Heart left ventricle (tissue), 16 donors: ENCODE data around the gene MTG1. TPM values are rescaled to one million over a fixed set of nuclear protein-coding genes. Genes with fewer than 3 reads are reported as not detected.

ENCODE experiments used
- ATAC-seq, 4 donors: fragments of 200-7000 bp; cut with Tn5 transposase; one replicate each; pipeline ENCODE4 v1.9.1; 2020 to 2022; ENCODE audit warnings: moderate library complexity in 4 of 4, mild to moderate bottlenecking in 3 of 4, moderate number of reproducible peaks in 1 of 4
- DNase-seq, 5 donors: peaks; one replicate each; pipeline ENCODE4 v3.0.0-alpha.2; 2020
- H3K27ac ChIP-seq, 12 donors: fragments of 200-600 bp; sonication (generic) in 4 of 12; one replicate each; pipeline versions ENCODE4 v1.5.0 to v1.8.0; 2016 to 2022; ENCODE audit warnings: mild to moderate bottlenecking in 2 of 12
- H3K27me3 ChIP-seq, 9 donors: fragments of 200-600 bp; sonication (generic) in 2 of 9; one replicate each; pipeline versions ENCODE4 v1.5.1 to v1.8.0; 2016 to 2022; ENCODE audit warnings: mild to moderate bottlenecking in 3 of 9
- H3K36me3 ChIP-seq, 9 donors: fragments of 200-600 bp; sonication (generic) in 2 of 9; one replicate each; pipeline versions ENCODE4 v1.5.0 to v1.8.0; 2018 to 2022; ENCODE audit warnings: mild to moderate bottlenecking in 2 of 9
- H3K4me1 ChIP-seq, 12 donors: fragments of 200-600 bp; sonication (generic) in 4 of 12; one replicate each; pipeline versions ENCODE4 v1.5.0 to v1.8.0; 2016 to 2022; ENCODE audit warnings: mild to moderate bottlenecking in 3 of 12
- H3K4me3 ChIP-seq, 12 donors: fragments of 200-600 bp; sonication (generic) in 4 of 12; one replicate each; pipeline versions ENCODE4 v1.5.0 to v1.8.0; 2017 to 2022; ENCODE audit warnings: mild to moderate bottlenecking in 9 of 12, moderate library complexity in 4 of 12
- H3K9me3 ChIP-seq, 12 donors: fragments of 200-600 bp; sonication (generic) in 4 of 12; one replicate each; pipeline versions ENCODE4 v1.5.0 to v1.8.0; 2016 to 2022; ENCODE audit warnings: mild to moderate bottlenecking in 1 of 12
- POLR2A ChIP-seq, 2 donors: fragments of 450-650 bp; IDR thresholded peaks; one replicate each; pipeline ENCODE4 v1.6.1; 2017; ENCODE audit warnings: antibody characterized with exemption in 2 of 2, mild to moderate bottlenecking in 2 of 2, moderate library complexity in 2 of 2
- WGBS, 4 donors: extraction: QIAGEN DNeasy Blood & Tissue Kit in 2 of 4; methylation state at CpG; one replicate each; pipeline versions ENCODE4 v1.1.5 to v1.1.7; 2013 to 2018; 5-methylcytosine and 5-hydroxymethylcytosine counted together
- intact Hi-C, 10 donors: fragments of 100-400 bp; cut with DNase I; formaldehyde crosslinking; loops; one replicate each; pipeline versions ENCODE4 v1.11.1 to v1.14.2; 2022
- polyA plus RNA-seq, 2 donors: library from polyadenylated mRNA; stranded (reverse); fragments of 200-250 nt; gene quantifications; one replicate each; pipeline ENCODE4 v1.2.3, GENCODE V29; 2013
- total RNA-seq, 9 donors: library from RNA; depleted of rRNA in 2 of 9; stranded (reverse); fragments of >200 nt in 2 of 9; fragmentation: NEBNext Ultra II Directional in 3 of 9; extraction: Animal tissue kit (Norgen Biotek cat#: 25700) in 3 of 9; gene quantifications; one replicate each; pipeline versions ENCODE4 v1.1.0 to v1.2.4, GENCODE V29; 2016 to 2023
- TF ChIP-seq, protein P1 (sequence below), 12 donors: fragments of 200-600 bp; sonication (generic) in 4 of 12; IDR thresholded peaks; one replicate each; pipeline versions ENCODE4 v1.5.0 to v1.8.0; 2018 to 2022; ENCODE audit warnings: antibody characterized with exemption in 12 of 12, mild to moderate bottlenecking in 5 of 12
- donor health status: ischemic (EF 13 %, LVEDD 7.1; RV severe dilation, severe dysfunction).
- donor health status: healthy with polysubstance abuse.
- donor health status: DM: no; HTN: yes; CAD: no.
- donor health status: DM: no; HTN: no; CAD: no.
- donor health status: ischemic (EF 25% LVEDD 6.9; RV normal size, moderate dysfunction).
- donor health status: ischemic (EF 25% LVEDD 5.7; RV mildly dilated, moderate dysfunction).
- donor health status: healthy.
- donor health status: DM: yes; HTN: yes; CAD: no.
- donor health status: ischemic (EF 35%, LVEDD 5.7; RV mildly dilated, moderate dysfunction).
- donor health status: nonischemic (EF 11% LVEDD 7.7; RV severe dilation, severe dysfunction).
- donor health status: DM: yes; HTN: yes; CAD: no.
- donor health status: PGD.
- donor health status: ischemic (EF 29% LVEDD 5.4; RV normal size, mild dysfunction).
- donor health status: nonischemic (EF 23%, LVEDD 6.1; RV moderate dilation, normal function).

MTG1 gene
- total and polyA plus RNA-seq, 11 donors: 11.6 to 34.2 (median 22.6) TPM

- no peak overlapping the region for H3K4me3 ChIP-seq
- H3K36me3 ChIP-seq: no peaks in the 10 kb centered on the region
- no peak for ATAC-seq
- TF ChIP-seq, protein P1, sequence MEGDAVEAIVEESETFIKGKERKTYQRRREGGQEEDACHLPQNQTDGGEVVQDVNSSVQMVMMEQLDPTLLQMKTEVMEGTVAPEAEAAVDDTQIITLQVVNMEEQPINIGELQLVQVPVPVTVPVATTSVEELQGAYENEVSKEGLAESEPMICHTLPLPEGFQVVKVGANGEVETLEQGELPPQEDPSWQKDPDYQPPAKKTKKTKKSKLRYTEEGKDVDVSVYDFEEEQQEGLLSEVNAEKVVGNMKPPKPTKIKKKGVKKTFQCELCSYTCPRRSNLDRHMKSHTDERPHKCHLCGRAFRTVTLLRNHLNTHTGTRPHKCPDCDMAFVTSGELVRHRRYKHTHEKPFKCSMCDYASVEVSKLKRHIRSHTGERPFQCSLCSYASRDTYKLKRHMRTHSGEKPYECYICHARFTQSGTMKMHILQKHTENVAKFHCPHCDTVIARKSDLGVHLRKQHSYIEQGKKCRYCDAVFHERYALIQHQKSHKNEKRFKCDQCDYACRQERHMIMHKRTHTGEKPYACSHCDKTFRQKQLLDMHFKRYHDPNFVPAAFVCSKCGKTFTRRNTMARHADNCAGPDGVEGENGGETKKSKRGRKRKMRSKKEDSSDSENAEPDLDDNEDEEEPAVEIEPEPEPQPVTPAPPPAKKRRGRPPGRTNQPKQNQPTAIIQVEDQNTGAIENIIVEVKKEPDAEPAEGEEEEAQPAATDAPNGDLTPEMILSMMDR (IDR thresholded peaks at IDR 0.05): no peak
- no peak for TF ChIP-seq POLR2A (IDR thresholded peaks at IDR 0.05)
- no peak overlapping the region for H3K27ac ChIP-seq
- intact Hi-C loops: no loop called here
- H3K9me3 ChIP-seq: peaks cover 0 to 38% (median 32%) of the 10 kb centered on the region in 12 donors
- peaks cover 0 to 16% (median 0%) of the 10 kb centered on the region in 9 donors for H3K27me3 ChIP-seq
- WGBS, 4 donors: 44 to 62% (median 54%) methylated on average over 32 to 80 of the region's 80 CpGs
- peaks cover 0 to 6% (median 0%) of the 10 kb centered on the region in 12 donors for H3K4me1 ChIP-seq
- peak in 1 of 5 donors; percentile 47 for DNase-seq
Measured at GRCh38 chr10:133445751-133446708, 52.1 kb downstream of the MTG1 start.

DNA sequence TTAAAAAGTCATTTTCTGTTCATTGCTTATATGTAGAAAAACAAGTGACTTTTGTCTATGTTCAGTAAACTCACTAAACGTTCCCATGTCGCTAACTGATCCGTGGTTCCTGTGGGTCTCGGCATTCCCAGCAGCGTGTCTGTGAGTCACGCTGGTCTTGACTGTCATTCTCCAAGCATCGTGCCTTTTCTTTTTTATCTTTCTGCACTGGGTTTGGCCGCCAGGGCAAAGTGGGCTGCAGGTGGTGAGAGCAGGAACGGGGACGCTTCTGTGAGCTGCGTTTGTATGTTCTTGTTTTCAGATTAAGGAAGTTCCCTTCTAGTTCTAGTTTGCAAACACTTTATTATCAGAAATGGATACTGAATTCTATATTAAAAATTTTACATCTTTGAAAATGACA lies 53.0 kb downstream of the MTG1 start:
- 83 to 88% (median 84%) methylated on average over 11 of the region's 11 CpGs for WGBS, 4 donors
- H3K9me3 ChIP-seq: peaks cover 0 to 38% (median 32%) of the 10 kb centered on the region in 12 donors
- TF ChIP-seq POLR2A (IDR thresholded peaks at IDR 0.05): no peak
- TF ChIP-seq, protein P1 (IDR thresholded peaks at IDR 0.05): no peak

GRCh38 chr10:133448120-133448519 lies 54.2 kb downstream of the MTG1 start:
- TF ChIP-seq, protein P1 (IDR thresholded peaks at IDR 0.05): no peak
- no peak for TF ChIP-seq POLR2A (IDR thresholded peaks at IDR 0.05)
- H3K27me3 ChIP-seq: peaks cover 0 to 16% (median 0%) of the 10 kb centered on the region in 9 donors
- H3K27ac ChIP-seq: no peak overlapping the region
- intact Hi-C loops: no loop called here
- peaks cover 0 to 38% (median 32%) of the 10 kb centered on the region in 12 donors for H3K9me3 ChIP-seq
- no peaks in the 10 kb centered on the region for H3K36me3 ChIP-seq
- ATAC-seq (no peak), DNase-seq (no peak)
- H3K4me1 ChIP-seq: no peaks in the 10 kb centered on the region
- no peak overlapping the region for H3K4me3 ChIP-seq

More for the DNA sequence above, 53.0 kb downstream of the MTG1 start:
- no peak for ATAC-seq
- Histone ChIP-seq H3K4me1 (peaks cover 0 to 5% (median 0%) of the 10 kb centered on the region in 12 donors), H3K27ac (no peak overlapping the region), H3K36me3 (no peaks in the 10 kb centered on the region), H3K4me3 (no peak overlapping the region), H3K27me3 (peaks cover 0 to 16% (median 0%) of the 10 kb centered on the region in 9 donors)
- DNase-seq: no peak
- intact Hi-C loops: no loop called here

DNA sequence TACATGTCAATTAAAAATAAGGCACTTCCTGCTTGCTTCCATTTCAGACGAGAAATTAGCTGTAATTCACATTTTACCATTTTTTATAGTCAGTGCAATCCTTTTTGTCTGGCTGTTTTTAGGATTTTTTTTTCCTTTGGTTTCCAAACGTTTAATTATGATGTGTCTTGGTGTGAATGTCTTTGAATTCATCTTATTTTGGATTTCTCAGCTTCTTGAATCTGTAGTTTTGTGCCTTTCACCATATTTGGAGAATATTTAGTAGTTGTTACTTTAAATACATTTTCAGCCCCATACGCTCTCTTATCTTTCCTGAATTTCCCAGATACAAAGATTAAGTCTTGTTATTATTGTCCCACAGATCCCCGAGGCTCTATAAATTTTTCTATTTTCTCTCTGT lies 57.4 kb downstream of the MTG1 start:
- peaks cover 0 to 38% (median 29%) of the 10 kb centered on the region in 12 donors for H3K9me3 ChIP-seq
- no peaks in the 10 kb centered on the region for H3K27me3 ChIP-seq
- no peak for DNase-seq
- no peaks in the 10 kb centered on the region for H3K36me3 ChIP-seq
- no peak for TF ChIP-seq POLR2A (IDR thresholded peaks at IDR 0.05)
- TF ChIP-seq, protein P1 (IDR thresholded peaks at IDR 0.05): no peak
- H3K27ac ChIP-seq: no peak overlapping the region
- WGBS, 4 donors: 53 to 60% (median 58%) methylated on average over 4 of the region's 4 CpGs
- no peak overlapping the region for H3K4me3 ChIP-seq
- no peak for ATAC-seq
- intact Hi-C loops: no loop called here
- H3K4me1 ChIP-seq: no peaks in the 10 kb centered on the region
